GM19324 (cell line): ENCODE results near the gene SEC61A2.
"Not testable (repeated sequence)": the region's sequence is repeated elsewhere in the genome, so short reads cannot be mapped to it uniquely, and the experiment has no call there.

ENCODE experiments used
- ATAC-seq: cut with Tn5 transposase; IDR thresholded peaks from one replicate; pipeline ENCODE4 v1.9.1; 2021; ENCODE audit warnings: mild to moderate bottlenecking, moderate library complexity; ENCODE audit not compliant: unreplicated experiment, low FRiP score

SEC61A2 gene

DNA sequence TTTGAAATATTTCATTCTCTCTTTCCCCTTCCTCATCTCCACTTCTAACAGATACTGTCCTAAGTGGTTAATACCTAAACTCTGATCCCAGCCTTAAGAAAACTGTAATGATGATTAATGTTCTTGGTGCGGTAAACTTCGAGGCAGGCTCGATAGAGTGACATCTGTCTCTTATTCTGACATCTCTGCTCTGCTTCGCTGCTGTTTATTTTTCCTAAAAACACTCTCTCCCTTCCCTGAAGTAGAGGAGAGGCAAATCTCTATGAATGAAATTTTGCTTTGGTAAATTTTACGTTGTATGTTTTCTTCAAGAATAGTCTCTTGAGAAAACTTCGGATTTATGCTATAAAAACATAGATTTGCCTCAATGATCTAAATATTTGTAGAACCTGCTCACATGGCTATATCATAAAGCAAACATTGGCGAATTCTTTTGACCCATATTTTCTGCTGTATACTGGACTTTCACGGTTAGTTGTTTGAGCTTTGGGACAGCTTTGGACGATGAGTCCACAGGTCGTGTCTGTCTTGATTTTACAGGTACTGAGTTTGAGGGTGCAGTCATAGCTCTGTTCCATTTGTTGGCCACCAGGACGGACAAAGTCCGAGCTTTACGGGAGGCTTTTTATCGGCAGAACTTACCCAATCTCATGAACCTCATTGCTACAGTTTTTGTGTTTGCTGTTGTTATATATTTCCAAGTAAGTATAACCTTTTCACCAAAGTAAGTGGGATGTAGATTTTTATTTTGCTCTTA, 27.1 kb downstream of the SEC61A2 start:
- no peak for ATAC-seq

DNA sequence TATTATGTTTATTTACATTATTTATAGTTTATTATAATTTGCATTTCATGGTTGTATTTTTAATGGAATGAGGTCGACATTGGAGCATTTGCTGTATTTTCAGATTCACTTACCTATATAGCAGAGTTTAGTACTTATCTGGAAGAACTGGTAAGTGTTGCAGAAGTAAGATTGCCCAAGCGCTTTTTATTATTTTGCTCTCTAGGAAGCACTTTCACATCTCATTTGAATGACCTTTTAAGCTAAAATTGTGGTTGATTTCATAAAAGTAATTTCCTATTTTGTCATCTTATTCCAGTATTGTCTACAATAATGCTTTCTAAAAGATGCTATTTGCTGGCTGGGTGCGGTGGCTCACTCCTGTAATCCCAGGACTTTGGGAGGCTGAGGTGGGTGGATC, 28.6 kb downstream of the SEC61A2 start:
- no peak for ATAC-seq

DNA sequence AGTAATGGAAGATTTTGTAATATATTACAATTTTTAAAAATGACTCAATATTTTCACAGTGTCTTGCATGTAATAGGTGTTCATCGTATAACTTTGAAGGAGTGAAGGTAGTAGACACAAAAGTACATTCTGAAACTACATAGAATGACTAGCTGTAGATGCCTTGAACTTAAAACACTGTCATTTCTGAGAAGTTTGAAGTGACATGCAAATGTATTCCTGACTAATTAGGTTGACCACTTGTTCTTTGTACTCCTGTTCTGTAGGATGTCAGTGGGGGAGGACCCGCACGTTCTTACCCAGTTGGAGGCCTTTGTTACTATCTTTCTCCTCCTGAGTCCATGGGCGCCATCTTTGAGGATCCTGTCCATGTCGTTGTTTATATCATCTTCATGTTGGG, 31.2 kb downstream of the SEC61A2 start:
- ATAC-seq = no peak

DNA sequence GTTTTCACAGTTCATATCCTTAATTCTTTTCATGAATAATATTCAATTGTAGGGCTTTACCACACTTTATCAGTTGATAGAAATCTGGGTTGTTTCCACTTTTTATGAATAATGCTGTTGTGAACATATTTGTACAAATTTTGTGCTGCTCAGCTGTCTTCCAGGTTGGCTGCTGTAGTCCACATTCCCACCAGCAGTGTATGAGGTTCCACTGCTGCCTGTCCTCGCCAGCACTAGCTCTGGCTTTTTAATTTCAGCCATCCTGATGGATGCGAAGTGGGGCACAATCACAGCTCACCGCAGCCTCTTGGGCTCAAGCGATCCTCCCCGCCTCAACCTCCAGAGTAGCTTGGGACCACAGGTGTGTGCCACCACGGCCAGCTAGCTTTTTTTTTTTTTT, 33.5 kb downstream of the SEC61A2 start:
- ATAC-seq = no peak

DNA sequence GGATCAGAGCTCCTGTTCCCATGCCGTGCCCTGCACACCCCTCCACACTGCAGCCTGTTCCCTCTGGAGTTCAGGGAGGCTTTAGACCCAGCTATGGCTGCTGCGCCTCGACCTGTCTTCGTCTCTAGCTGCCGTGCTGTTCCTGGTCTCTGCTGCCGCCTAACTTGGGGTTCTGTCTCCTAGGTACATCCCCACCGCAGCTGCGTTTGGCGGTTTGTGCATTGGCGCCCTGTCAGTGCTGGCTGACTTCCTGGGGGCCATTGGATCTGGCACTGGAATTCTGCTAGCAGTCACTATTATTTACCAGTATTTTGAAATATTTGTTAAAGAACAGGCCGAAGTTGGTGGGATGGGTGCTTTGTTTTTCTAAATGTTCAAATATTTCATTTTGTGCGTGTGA, 34.6 kb downstream of the SEC61A2 start:
- ATAC-seq = no peak

DNA sequence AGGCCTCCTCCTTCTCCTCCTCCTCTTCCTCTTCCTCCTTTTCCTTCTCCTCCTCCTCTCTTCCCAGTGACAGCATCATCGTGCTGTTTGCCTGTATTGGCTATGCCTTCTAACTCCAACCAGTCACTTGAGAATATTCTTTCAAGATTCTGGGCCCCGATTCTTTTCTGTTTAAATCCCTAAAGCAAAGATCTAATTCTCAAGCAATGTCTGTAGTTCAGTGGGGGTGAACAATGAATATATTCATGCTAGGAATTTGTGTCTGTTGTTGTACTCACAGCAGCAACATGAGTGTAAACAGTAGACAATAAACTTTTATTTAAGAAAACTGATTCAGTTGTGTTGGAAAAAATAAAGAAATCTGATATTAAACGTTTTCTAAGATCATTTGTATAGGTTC, 35.6 kb downstream of the SEC61A2 start:
- no peak for ATAC-seq

DNA sequence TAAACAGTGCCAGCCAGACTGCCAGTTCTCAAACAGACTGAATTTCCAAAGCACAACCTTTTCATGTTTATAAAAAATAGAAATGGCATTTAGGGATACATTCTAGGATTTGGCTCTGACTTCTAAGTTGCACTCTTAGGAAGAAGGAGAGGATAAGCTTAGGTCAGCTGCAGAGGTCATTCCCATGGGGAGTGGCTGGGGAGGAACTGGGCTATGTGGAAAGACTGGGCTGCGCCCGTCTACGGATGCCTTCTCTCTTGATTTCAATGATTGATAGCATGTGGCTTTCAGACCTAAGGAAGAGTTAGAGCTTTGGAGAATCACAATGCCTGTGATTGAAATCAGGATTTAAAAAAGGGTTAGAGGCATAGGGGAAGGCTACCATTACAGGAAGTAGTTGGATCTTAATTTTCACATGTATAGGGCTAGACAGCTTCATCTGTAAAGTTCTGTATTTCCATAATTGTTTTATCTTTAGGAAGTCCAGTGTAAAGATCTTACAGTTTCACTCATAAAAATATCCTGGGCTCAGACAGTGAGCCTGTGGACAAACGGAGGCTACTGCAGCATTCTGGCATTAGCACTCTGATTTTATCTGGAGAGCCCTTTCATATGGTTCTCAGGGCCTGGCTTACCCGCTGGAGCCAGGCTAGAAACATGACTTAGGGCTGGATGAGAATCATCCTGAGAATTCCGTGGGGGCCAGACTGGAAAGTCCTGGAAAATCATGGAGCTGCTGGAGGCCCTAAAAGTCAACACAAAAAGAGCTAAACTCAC, 36.7 kb downstream of the SEC61A2 start:
- ATAC-seq = no peak

DNA sequence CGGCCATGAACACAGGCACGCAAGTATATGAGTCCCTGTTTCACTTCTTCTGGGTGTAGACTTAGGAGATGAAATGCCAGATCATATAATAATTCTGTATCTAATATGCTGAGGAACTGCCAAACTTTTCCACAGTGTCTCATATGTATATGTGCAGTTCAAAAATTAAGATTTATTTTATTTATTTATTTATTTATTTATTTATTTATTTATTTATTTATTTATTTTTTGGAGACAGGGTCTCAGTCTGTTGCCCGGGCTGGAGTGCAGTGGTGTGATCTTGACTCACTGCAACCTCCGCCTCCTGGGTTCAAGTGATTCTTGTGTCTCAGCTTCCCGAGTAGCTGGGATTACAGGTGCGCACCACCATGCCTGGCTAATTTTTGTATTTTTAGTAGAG, 42.0 kb downstream of the SEC61A2 start:
- not testable (repeated sequence) for ATAC-seq

DNA sequence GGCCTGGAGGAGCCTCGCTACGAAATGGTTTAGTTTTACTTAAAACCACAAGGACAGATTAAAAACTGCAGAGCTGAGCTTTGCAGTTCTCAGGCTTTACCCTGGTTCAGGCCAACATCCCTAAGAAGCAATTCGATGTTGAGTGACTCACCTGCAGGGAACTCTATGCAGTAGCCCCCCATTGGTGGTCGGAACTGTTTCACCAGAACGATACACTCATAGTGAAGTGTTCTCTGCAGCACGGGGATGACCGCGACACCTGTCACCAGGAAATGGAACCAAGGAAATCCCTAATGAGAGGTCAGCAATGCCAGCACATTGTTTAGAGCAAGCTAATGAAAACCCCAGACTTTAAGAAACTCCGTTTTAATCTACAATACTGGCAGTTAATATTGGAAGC, 48.2 kb downstream of the SEC61A2 start:
- no peak for ATAC-seq

DNA sequence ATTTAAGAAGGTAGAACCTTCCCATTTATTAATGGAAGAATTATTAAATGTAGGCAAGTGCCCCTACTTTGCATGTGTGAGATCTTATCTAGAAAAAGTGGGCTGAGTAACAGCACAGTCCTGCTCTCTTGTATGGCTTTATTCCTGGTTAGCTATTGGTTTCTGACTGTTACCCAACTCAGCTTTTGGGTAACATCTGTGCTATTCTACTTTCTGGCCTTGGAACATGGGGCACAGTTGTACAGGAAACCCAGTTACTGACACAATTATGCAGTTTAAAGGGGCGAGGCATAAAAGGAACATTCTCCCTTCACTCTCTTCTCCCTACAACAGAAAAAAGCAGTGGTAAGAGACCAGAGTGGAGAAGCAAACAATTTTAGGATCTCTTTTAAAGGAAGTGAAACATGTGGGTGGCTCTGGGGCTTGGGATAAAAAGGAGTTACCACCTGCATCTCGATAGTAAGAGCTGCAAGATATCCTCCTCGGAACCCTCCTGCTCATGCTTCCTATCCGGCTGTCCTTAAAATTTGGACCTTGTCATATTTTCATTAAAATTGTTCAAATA, 50.2 kb downstream of the SEC61A2 start:
- no peak for ATAC-seq

DNA sequence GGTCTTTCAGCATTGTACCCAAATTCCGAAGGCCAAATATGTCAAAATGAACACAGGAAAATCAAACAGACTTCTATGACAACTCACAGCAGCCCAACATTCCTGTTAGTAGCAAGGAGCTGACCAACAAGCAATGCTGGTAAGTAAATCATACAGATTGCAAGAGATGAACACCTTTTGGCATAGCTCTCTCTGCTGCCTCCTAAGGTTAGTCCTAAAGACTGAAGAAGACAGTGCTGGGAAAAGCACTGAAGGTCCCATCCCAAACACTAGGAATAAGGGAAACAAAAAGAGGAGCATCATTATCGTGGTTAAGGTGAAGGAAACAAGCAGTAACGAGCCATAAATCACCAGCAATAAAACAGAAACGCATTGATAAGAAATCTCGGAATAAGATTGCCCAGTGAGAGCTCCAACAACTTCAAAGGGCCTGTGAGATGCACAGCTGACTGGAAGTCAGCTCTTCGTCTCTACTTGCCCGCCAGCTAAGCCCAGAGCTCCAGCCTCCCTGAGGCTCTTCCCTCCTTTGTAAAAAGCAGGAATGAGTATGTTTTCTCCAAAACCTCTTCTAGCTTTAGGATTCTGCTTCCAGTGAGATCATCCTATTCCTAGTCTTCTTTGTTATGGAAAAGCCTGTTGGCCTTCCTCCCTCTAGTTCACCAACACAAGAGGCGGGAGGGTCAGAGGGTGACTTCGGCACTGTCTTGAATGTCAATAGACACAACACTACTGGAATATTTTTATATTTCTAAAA, 50.9 kb downstream of the SEC61A2 start:
- no peak for ATAC-seq

DNA sequence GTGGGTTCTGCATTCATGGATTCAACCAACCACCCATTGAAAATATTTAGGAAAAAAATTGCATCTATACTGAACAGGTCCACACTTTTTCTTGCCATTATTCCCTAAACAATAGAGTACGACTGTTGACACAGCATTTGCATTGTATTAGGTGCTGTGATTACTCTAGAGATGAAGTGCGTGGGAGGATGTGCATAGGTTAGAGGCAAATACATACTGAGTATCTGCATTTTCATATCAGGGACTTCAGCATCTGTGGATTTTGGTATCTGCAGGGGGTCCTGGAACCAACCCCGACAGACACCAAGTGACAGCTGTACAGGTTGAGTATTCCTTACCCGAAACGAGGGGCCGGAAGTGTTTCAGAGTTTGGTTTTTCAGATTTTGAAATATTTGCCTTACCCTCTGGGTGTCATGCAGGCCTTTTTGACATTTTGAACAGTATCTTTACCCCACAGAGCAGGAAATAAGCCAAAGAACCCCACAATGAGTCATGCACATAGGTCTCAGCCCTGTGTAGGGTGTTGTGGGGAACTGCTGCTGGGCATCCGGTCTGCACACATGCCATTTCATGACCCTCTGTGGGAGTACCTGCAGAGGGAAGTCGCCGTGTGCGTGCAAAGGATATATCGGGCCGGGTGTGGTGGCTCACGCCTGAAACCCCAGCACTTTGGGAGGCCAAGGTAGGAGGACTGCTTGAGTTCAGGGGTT, 51.7 kb downstream of the SEC61A2 start:
- ATAC-seq = no peak

DNA sequence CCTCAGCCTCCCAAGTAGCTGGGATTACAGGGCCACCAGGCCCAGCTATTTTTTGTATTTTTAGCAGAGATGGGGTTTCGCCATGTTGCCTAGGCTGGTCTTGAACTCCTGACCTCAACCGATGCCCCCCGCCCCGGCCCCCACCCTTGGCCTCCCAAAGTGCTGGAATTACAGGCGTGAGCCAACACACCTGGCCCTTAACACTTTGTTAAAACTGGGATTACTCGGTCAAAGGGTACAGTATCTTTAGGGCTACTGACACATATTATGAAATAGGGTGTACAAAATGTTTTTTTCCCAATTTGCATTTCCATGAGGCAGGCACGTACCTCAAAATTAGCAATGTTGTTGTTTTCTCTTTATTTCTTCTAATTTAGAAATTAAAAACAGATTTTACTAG, 54.7 kb downstream of the SEC61A2 start:
- ATAC-seq = no peak

DNA sequence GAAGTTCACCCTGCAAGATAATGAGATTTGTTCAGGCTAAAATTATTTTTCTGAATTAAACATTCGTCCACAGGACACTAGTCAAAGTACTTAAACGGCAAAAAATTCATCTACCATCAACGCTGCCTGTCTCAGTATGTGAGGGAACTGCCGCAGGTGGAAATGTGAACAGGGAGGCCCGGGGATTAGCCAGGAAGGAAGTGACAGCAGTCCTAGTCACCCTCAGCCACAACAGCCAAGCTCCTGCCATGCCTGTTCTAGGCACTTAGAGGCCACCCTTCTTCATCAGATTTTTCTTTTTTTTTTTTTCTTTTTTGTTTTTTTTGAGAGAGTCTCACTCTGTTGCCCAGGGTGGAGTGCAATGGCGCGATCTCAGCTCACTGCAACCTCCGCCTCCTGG, 56.8 kb downstream of the SEC61A2 start:
- no peak for ATAC-seq

DNA sequence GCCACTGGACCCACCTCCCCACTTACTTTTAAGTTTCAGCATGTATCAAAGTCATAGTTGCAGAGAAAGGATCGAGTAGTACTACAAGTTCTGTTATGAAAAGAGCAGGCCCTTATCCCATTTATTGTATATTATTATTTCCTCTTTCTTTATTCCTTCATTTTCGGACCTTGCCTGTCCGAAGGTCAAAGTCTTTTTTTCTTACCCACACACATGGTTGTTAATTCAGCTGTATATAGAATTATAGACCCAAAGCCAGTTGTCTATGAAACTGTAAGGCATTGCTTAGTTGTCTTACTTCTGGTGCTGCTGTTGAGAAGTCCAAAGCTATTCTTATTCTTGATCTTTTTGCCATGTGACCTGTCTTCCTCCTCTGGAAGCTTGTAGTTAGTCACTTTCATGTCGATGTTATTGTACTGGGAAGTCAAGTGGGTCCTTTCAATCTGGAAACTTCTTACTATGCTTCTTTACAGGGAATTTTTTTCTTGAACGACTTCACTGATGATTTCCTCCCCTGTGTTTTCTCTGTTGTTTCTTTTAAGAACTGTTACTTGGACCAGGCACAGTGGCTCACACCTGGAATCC, 57.9 kb downstream of the SEC61A2 start:
- ATAC-seq = no peak

DNA sequence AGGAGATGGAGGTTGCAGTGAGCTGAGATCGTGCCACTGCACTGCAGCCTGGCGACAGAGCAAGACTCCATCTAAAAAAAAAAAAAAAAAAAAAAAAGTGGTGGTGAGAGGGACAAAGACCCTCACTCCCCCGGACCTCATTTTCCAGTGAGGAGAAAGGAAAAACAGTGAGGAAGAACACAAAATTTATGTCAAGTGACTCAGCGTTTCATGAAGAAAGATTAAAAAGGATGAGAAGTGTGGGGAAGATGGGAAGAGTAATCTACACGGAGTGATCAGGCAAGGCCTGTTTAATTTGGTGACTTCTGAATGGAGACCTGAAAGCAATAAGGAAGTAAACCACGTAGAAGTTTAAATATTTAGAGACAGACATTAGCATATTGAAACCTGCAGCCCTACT, 59.2 kb downstream of the SEC61A2 start:
- ATAC-seq = no peak

DNA sequence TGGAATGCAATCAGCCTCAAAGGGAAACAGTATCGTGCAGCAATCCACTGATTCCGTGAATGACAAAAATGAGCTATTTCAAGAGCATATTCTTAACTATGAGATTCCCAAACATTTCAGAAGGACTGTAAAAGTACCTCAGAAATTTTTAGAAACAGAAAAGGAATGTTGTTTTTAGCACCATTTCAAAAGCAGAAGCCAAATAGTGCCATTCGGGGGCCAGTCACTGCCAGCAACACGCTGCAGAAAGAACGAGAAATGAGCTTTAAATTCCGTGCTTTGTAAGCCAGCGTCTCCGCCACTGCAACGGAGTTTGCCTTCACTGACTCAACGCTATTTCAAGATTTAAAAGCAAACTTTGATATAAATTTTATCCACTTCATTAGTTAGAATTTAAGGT, 59.9 kb downstream of the SEC61A2 start:
- no peak for ATAC-seq

DNA sequence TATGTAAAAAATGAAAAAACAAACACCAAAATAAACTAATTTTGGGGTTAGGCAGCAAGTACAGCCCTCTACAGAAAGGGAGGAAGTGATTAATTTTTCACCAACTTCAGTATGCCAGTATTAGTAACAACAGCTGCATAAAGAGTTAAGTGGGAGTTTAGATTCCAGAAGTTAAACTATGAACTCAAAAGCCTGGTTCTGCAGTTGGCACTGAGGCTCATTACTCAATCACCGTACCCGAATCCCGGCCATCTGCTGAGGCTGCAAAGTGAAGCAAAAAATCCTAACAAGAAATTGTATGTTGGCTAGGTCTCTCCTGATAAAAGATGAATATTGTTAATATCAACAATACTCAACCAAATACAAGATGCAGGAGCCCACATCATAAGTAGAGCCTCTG, 62.2 kb downstream of the SEC61A2 start:
- ATAC-seq = no peak

DNA sequence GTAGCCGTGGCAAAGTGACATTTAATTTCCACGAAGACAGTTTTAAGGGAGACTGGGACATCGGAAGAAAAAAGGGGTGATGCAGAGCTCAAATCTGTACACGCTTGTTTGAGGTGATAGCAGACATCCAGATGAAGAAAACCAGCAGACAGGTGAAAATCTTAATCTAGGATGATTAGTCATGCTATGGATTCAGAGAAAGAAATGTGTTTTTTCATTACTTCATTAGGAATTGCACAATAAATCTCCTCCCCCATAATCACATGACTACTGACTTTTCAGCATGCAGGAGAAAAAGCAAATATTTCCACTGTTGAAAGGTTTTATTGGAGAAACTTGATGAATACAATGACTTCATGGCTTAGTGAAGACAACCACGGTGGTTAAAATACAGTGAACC, 63.7 kb downstream of the SEC61A2 start:
- ATAC-seq = no peak

DNA sequence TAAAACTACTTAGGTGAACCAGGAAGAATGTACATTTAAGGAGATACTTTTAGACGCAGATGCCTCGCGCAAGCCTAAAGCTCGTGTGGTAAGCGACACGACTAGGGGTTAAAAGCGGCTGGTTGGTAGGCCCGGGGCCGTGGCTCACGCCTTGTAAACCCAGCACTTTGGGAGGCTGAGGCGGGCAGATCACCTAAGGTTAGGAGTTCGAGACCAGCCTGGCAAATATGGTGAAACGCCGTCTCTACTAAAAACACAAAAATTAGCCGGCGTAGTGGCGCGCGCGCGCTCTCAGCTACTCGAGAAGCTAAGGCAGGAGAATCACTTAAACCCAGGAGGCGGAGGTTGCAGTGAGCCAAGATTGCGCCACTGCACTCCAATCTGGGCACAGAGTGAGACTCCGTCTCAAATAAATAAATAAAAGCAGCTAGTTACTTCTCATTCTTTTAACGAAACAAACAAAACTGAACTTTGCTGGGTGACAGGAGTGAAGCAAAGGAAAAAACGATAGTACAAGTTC, 65.3 kb downstream of the SEC61A2 start:
- no peak for ATAC-seq
